Measurements from ENCODE around the gene PER2. TPM values are rescaled to one million over a fixed set of nuclear protein-coding genes. Genes with fewer than 3 reads are reported as not detected.

Gene PER2
- total and polyA plus RNA-seq, 2 of the 13 experiments (the other 11 are each of a cell fraction or from before 2014, with no cell fraction given), result 5.1 to 9.4 TPM

DNA sequence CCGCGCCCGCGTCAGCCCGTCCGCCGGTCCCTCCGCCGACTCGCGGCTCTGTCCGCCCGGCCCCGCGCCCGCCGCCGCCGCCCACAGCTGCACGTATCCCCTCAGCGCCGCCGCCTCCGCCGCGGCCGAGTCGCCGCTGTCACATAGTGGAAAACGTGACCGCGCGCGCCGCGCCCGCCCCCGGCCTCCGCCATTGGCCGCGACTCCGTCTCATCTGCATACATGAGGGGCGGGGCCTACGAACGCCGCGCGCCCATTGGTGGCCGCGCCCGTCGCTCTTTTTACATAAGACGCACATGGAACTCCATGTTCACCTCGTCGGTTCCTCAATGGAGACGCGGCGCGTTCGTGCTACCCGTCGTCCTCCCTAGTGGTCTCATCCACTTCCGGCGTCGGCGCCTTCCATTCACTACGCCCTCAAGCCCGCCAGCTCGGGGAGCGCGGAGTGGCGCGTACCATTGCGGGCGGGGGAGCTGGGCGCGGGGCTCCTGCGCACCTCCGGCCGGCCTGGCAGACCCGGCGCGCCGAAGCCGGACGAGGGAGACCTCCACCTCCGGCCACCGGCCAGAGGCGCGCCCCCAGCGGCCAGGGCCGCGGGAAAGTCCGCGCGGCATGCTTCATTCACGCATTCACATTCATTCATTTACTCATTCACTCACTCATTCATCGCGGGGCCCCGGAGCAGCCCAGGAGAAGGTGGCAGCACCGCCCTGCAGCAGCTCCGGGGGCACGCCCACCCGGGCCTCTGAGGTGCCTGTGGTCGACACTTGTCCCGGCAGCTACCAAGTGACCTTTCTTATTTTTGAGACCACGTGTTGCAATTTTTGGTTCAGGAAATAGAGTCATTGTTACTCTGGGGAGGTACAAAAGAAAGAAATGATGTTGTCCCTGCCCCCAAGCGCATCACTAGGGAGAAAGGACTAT, 502 bp upstream of the PER2 start (continued):
- TF ChIP-seq, protein P1, sequence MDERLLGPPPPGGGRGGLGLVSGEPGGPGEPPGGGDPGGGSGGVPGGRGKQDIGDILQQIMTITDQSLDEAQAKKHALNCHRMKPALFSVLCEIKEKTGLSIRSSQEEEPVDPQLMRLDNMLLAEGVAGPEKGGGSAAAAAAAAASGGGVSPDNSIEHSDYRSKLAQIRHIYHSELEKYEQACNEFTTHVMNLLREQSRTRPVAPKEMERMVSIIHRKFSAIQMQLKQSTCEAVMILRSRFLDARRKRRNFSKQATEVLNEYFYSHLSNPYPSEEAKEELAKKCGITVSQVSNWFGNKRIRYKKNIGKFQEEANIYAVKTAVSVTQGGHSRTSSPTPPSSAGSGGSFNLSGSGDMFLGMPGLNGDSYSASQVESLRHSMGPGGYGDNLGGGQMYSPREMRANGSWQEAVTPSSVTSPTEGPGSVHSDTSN (CRISPR knock-in tag; IDR thresholded peaks at IDR 0.05), result peak; percentile 97
- TF ChIP-seq ZNF549 (CRISPR knock-in tag; IDR thresholded peaks at IDR 0.05) (no peak), YEATS2 (CRISPR knock-in tag; IDR thresholded peaks at IDR 0.05; ENCODE audit: borderline replicate concordance) (peak; percentile 77), ZMAT5 (CRISPR knock-in tag; IDR thresholded peaks at IDR 0.05; ENCODE audit: borderline replicate concordance, low read depth) (no peak), POLR2A (IDR thresholded peaks at IDR 0.05; ENCODE audit: insufficient read depth in 1 of 2, low read depth in 2 of 2, low read length in 2 of 2) (peak in 1 of 2 experiments; percentile 83; a peak in 2 of 4 replicates), U2AF1 (optimal IDR thresholded peaks at IDR 0.05; ENCODE audit: low read depth, low read length) (peak; percentile 71), RFXAP (CRISPR knock-in tag; IDR thresholded peaks at IDR 0.05; ENCODE audit: borderline replicate concordance) (no peak), EEA1 (CRISPR knock-in tag; IDR thresholded peaks at IDR 0.05; ENCODE audit: borderline replicate concordance) (peak; percentile 83; the same call in 1 of the 2 replicates), TGIF2 (CRISPR knock-in tag; IDR thresholded peaks at IDR 0.05) (0 out of 2 replicates have a peak, but pooled peaks have one; percentile 54), ZNF609 (CRISPR knock-in tag; IDR thresholded peaks at IDR 0.05; ENCODE audit: borderline replicate concordance) (peak; percentile 36; the same call in 1 of the 2 replicates)
- TF ChIP-seq, protein P2, sequence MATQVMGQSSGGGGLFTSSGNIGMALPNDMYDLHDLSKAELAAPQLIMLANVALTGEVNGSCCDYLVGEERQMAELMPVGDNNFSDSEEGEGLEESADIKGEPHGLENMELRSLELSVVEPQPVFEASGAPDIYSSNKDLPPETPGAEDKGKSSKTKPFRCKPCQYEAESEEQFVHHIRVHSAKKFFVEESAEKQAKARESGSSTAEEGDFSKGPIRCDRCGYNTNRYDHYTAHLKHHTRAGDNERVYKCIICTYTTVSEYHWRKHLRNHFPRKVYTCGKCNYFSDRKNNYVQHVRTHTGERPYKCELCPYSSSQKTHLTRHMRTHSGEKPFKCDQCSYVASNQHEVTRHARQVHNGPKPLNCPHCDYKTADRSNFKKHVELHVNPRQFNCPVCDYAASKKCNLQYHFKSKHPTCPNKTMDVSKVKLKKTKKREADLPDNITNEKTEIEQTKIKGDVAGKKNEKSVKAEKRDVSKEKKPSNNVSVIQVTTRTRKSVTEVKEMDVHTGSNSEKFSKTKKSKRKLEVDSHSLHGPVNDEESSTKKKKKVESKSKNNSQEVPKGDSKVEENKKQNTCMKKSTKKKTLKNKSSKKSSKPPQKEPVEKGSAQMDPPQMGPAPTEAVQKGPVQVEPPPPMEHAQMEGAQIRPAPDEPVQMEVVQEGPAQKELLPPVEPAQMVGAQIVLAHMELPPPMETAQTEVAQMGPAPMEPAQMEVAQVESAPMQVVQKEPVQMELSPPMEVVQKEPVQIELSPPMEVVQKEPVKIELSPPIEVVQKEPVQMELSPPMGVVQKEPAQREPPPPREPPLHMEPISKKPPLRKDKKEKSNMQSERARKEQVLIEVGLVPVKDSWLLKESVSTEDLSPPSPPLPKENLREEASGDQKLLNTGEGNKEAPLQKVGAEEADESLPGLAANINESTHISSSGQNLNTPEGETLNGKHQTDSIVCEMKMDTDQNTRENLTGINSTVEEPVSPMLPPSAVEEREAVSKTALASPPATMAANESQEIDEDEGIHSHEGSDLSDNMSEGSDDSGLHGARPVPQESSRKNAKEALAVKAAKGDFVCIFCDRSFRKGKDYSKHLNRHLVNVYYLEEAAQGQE (IDR thresholded peaks at IDR 0.05; ENCODE audit: borderline replicate concordance in 1 of 2, low read depth in 1 of 2, low read length in 2 of 2), result peak in 1 of 2 experiments; percentile 51; a peak in 1 of 4 replicates
- TF ChIP-seq, protein P3, sequence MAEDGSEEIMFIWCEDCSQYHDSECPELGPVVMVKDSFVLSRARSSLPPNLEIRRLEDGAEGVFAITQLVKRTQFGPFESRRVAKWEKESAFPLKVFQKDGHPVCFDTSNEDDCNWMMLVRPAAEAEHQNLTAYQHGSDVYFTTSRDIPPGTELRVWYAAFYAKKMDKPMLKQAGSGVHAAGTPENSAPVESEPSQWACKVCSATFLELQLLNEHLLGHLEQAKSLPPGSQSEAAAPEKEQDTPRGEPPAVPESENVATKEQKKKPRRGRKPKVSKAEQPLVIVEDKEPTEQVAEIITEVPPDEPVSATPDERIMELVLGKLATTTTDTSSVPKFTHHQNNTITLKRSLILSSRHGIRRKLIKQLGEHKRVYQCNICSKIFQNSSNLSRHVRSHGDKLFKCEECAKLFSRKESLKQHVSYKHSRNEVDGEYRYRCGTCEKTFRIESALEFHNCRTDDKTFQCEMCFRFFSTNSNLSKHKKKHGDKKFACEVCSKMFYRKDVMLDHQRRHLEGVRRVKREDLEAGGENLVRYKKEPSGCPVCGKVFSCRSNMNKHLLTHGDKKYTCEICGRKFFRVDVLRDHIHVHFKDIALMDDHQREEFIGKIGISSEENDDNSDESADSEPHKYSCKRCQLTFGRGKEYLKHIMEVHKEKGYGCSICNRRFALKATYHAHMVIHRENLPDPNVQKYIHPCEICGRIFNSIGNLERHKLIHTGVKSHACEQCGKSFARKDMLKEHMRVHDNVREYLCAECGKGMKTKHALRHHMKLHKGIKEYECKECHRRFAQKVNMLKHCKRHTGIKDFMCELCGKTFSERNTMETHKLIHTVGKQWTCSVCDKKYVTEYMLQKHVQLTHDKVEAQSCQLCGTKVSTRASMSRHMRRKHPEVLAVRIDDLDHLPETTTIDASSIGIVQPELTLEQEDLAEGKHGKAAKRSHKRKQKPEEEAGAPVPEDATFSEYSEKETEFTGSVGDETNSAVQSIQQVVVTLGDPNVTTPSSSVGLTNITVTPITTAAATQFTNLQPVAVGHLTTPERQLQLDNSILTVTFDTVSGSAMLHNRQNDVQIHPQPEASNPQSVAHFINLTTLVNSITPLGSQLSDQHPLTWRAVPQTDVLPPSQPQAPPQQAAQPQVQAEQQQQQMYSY (CRISPR knock-in tag; IDR thresholded peaks at IDR 0.05), result no peak
